ENCODE results near the gene GPR15LG.

Gene GPR15LG

DNA sequence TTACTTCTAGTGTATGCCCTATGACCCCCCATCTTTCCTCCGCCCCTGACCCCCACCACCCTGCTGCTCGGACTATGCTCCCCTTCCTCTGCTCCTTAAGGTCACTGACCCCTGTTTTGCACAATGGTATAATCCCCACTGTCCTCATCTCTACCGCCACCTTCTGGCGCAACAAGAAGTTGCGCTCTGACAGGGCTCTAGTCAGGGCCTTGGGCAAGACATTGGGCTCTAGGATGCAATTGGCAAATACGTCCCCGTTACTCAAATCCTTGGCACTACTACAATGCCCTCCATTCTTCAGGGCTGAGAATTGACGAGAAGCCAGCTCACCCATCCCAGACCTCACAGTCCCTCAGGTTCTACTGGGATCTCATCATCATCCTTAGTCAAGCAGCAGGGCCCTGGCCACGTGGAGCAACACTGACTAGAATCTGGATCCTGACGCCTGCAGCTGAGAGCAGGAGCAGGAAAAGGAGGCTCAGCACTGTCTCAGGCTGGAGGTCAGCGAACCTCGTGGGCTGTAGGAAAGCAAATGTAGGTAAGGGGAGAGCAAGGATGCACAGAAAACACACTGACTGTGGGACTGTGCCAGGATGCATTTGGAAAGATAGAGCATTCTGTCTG is 41.1 kb downstream of the GPR15LG start:
- DNase-seq (ENCODE audit: low read depth) = no peak

DNA sequence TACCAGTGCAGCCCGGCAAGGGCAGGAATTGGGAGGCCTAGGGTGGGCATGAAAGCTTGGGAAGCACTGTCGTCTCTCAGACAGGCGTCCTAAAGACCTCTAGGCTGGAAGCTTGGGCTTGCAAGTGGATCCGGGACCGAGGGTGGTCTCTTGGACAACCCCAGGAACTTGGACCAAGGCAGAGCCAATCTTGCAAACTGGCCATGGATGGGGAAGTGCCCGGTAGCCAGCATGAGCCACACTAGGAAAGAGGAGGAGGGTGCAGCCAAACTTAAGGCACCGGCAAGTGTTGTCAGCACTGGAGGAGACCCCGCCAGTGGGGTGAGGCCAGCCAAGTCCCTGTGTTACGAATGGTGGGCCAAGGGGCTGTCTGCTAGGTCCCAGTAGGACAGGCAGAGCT is 43.2 kb downstream of the GPR15LG start:
- no peak for DNase-seq (ENCODE audit: low read depth)

DNA sequence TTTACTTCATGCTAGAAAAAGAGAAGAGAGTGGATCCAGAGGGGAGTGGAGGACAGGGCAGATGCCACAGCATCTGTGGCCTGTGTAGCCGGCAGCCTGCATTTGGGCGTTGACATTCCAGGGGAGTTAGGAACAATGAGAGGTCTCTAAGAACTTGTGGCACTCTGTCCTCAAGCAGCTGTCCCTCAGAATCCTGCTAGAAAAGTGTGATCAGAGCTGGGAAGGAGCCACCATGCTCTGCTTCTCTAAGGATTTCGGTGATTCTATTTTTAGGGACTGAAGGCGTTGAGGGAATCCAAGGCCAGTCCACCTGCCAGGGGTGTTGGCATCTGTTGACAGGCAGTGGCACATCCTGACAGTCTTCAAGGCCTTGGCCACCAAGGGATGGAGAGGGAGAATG is 44.1 kb downstream of the GPR15LG start:
- DNase-seq (ENCODE audit: low read depth) = no peak

DNA sequence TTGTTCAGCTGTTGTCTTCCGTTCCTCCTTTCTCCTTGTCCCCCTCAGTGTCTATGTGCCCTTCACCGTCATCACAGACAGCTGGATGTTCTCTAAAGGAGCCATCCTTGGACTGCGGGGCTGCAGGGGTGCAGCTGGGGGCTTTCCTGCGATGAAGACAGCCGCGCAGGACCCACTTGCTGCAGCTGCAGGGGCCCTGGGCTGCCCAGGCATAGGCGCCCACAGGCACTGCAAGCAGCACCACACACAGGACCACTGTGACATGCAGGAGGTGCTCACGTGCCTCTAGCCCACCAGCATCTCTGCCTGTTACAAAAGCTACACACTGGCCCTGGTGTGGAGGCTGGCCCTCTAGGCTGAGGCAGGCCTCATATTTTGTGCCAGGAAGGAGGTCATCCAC is 48.3 kb downstream of the GPR15LG start:
- DNase-seq (ENCODE audit: low read depth) = no peak

DNA sequence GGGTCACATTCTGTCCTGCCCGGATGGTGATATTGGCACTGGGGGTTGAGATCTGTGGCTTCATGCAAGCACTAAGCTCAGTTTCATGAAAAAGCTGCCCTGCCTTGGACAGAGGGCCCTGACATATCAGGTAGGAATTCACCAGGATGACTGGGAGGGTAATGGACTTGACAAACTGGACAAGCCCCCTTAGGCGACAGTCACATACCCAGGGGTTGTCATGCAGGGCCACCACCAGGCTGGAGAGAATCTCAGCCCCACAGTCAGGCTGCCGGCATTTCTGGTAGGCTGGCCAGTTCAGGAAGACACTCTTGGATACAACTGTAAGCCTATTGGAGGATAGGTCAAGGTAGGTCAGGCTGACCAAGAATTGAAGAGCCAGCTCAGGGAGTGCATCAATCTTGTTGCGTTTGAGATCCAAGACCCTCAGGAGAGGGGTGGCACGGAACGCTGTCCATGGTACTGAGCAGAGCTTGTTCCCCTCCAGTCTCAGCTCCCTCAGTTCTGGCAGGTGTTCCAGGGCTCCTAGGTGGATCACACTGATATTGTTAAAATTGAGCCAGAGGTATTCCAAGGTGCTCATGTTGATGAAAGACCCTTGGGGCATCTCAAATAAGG is 50.9 kb downstream of the GPR15LG start:
- no peak for DNase-seq (ENCODE audit: low read depth)

DNA sequence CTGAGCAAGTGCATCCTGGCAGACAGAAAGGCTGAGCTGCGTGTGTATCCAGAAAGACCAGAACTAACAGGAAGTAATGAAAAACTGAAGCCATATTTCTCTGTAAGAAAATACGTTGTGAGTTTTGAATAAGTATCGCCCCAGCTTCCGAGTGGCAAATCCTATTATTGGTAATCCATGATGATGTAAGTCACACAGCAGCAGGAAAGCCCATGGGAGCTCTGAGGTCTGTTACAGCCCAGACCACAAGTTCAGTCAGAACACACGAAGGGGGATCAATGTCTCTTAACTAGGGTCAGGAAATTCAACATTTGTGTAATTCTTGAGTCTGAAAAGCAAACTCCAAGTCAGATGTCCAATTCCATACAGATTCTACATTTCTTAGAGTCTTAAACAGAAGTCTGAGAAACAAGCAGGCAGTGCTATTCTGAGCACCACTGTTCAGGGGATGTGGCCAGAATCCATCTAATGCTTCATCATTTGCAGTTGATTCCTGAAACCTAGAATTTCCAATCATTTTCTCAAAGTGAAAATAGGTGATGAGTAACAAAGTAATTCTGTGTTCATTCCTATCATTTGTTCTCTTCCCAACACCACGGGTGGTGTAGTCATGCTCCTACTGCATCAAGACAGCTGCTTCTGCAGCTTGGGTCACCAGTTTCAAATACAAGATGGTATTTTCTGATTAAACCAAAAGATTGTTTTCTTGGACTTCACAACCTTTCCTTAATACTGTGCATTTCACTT is 52.0 kb downstream of the GPR15LG start, which contains the start of gene LRIT2:
TSS of gene LRIT2 (minus strand) at position 118 of the 747 bp plus-strand sequence. CDS start at position 94, 24 bp downstream.
- DNase-seq (ENCODE audit: low read depth) = no peak

DNA sequence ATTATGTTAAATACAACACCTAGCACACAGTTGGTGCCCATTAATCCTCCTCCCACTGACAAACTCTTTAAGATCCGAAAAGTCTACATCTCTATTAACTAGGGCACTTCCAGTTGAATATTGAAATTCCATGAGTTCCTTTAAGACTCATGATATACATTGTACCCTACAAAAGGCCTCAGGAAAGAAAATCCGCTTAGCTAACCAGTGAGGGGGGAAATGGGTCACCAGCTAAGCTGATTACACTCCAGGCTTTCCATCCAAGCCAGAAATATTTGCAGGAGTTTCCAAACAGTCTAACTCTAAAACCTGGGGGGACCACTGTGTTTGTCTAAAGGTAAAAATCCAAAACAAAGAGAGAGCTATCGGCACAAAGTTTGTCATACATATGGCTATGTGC is 53.0 kb downstream of the GPR15LG start:
- no peak for DNase-seq (ENCODE audit: low read depth)

DNA sequence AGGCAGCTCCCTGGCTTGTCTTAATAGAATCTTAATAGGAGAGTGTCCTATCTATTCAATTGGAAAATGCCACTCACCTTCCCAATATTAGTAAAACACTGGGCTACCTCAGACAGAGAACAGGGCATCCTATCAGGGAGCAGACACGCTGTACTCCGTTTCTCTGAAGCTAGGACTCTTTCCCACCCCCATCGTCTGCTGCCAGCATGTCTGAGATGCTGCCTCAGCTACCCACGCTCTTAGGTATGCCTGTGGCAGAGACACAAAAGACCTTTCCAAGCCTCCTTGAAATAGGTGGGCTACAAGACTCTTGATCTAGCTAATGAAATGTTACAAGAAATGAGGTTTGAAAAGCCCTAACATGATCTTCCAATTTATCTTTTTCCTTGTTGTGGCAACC is 54.2 kb downstream of the GPR15LG start:
- no peak for DNase-seq (ENCODE audit: low read depth)

DNA sequence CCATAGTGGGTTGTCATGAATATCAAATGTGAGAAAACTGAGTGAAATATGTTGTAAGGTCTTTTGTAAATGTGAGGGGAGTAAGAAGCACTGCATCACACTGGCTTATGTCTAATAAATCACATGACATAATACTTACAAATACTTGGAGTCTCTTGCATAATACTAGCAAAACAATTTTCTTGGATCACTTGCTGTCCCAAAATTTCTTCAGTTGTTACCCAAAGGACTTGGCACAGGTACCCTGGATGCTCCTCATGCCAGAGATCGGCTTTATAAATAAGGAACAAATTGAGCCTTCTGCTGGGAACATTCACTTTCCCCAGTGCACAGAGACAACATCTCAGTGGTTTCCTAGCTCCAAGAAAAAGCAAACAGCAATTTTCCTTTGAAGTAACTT is 56.8 kb downstream of the GPR15LG start:
- no peak for DNase-seq (ENCODE audit: low read depth)

DNA sequence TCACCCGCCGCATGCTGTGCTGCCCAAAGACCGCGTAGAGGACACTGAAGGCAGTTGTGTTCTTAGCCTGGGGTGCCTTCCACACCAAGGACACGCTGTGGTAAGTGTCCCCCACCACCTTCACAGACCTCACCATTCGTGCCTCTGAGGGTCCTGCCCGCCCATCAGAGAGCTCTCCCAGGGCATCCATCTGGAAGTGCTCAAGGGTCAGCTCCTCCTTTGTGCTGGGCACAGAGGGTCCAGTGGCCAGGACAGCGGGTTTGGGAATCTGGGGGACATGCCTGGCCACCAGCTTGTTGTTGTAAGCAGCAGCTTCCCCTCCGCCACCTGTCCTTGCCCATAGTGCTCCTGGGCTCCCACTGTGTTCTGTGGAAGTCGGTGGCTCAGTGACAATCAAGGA is 58.8 kb downstream of the GPR15LG start:
- no peak for DNase-seq (ENCODE audit: low read depth)

DNA sequence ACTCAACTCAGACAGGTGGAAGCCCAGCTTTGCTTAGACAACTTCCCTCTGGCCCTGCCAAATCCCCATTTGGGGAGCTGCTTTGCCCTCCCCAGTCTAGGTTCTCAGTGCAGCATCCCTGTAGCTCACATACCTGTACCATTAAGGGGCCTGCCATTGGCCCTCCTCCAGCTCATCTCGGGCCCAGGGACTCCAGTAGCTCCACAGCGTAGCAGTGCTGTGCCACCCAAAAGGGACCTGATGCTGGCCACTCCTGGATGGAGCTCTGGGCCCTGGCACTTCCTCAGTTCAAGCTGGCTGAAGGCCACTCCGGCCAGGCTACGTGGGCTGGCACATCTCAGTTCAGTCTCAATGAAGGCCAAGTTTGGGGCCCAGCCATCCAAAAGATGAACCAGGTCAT is 60.3 kb downstream of the GPR15LG start:
- no peak for DNase-seq (ENCODE audit: low read depth)

DNA sequence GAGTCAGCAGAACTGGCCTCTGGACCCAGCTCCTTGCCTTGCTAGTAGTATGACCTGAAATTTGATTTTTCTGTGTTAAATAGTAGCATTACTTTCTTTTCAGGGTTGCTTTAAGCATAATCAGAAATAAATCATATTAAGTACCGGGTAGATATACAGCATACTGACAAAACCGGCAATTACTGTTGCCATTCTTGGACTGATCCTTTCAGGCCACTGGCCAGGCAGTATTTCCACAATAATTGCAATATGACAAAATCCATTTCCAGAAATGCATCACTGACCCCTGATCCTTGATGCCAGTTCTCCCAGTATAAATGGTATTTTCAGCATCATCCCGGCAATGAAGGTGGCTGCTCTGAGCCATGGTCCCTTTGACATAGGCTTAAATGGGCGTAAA is 60.9 kb downstream of the GPR15LG start:
- DNase-seq (ENCODE audit: low read depth) = no peak
